Prostate gland (tissue), 2 donors: ENCODE data around the gene PPP6C.

ENCODE experiments used
- CTCF ChIP-seq, 4 experiments: fragments of 200-600 bp in 2 of 4; fragments of 450-650 bp in 2 of 4; sonication (generic) in 2 of 4; IDR thresholded peaks; 1 replicate in 3 of 4; 2 replicates in 1 of 4; pipeline ENCODE4 v1.5.1; 2016 to 2019; ENCODE audit warnings: antibody characterized with exemption in 4 of 4, mild to moderate bottlenecking in 2 of 4, moderate library complexity in 2 of 4
- POLR2A ChIP-seq: fragments of 450-650 bp; IDR thresholded peaks from one replicate; pipeline ENCODE4 v1.6.1; 2016; ENCODE audit warnings: antibody characterized with exemption, mild to moderate bottlenecking

GRCh38 chr9:125134976-125135375 lies 54.6 kb downstream of the PPP6C start:
- TF ChIP-seq POLR2A (no peak), CTCF (IDR thresholded peaks at IDR 0.05) (no peak)
